Kidney tubule cell (primary cell): ENCODE data around the gene CAMTA1.
A peak's percentile ranks its signal among the peaks of the same experiment; 100 is the strongest.
"Not testable (repeated sequence)": the region's sequence is repeated elsewhere in the genome, so short reads cannot be mapped to it uniquely, and the experiment has no call there.

Source experiments
- DNase-seq: peaks from one replicate; pipeline ENCODE4 v3.0.0-alpha.2; 2018; ENCODE audit warnings: low spot score

Gene CAMTA1

GRCh38 chr1:6907201-6907600 lies 121.9 kb downstream of the CAMTA1 start:
- DNase-seq = no peak

DNA sequence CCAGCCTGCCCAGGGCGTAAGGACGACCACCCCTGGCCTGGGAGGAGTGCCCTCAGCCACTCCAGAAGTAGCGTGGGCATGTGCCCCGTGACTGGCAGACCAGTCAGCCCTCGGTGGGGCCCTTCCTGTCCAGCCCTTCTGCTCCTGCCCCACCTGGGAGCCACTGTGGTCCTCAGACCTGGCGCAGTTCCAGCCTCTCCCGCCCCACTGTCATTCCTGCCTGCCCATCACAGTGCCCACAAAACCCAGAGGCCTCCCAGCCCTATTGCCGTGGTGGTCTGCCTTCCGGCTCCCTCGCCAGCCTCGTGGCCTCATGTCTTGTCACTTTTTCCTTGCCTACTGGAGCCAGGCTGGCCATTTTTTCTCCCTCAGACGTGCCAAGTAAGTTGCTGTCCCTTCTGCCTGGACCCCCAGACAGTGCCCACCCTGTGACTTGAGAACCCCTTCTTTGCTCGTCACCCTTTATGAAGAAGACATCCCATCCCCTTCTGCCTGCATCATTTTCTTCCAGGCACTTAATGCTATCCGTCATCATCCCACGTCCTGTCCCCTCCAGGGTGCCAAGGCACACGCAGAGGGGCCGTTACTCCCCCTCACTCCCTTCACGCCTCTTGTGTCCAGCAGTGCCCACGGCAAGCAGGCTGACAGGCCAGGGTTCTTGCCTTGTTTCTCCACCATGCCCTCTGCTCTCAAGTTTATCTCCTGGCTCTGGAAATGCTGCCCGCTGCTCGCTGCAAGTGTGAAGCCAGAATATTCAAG lies 122.6 kb downstream of the CAMTA1 start:
- no peak for DNase-seq

DNA sequence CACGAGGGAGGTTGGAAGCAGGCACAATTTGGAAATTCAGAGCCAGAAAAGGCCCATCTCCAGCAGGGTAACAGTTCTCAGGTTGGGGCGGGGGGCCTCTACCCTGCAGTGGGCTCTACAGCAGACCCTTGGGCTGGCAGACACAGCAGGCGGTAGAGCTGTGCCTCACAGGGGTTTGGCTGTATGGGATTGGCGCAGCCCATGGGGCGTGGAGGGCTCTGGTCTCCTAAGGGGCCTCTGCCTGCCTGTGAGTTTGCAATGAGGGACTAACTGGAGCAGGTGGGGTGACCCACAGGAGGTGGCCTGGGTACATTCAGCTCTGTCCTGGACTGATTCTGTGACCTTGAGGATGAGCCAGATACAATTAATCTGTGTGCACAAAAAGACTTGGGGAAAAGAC lies 124.1 kb downstream of the CAMTA1 start:
- no peak for DNase-seq

GRCh38 chr1:6909857-6910256 lies 124.6 kb downstream of the CAMTA1 start:
- no peak for DNase-seq

- peak; percentile 39 for DNase-seq
Measured at GRCh38 chr1:6911021-6911941, 126.0 kb downstream of the CAMTA1 start.

- peak; percentile 42 for DNase-seq
Measured at GRCh38 chr1:6911974-6912373, 126.7 kb downstream of the CAMTA1 start.

DNA sequence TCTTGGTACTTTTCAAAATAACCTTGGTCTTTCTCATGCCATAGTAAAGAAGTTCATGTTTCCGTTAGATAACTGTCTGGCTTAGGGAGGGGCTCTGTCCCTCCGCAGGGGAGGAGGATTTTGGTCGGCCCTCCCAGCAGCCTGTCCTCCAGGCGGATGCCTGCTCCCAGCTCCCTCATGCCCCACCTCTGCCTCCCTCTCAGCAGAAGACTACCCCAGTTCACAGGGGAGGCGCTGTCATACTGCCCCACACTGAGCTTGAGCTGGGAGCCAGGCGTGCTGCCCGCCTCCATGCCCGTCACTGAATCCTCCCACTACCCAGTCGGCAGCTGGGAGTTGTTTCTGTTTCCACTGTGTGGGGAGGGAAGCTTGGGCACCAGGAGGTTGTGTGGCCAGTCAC lies 127.3 kb downstream of the CAMTA1 start:
- no peak for DNase-seq

DNA sequence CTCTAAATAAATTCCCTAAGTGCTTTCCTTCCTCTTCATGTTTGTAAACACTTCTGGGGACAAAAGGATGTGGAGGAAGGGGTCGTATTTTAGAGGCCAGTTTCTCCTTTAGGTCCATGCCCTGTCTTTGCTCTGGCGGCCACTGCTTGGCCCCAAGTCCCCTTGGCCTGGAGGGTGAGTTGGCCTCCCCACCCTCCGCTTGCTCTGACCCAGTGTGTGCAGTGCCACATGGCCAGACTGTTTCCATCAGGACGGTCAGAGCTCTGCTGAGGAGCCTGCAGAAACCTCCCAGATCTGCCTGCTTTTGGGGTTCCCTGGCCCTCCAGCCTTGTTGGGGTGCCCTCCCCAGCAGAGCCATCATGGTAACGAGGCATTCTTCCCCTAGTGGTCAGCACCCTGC lies 127.8 kb downstream of the CAMTA1 start:
- no peak for DNase-seq

DNA sequence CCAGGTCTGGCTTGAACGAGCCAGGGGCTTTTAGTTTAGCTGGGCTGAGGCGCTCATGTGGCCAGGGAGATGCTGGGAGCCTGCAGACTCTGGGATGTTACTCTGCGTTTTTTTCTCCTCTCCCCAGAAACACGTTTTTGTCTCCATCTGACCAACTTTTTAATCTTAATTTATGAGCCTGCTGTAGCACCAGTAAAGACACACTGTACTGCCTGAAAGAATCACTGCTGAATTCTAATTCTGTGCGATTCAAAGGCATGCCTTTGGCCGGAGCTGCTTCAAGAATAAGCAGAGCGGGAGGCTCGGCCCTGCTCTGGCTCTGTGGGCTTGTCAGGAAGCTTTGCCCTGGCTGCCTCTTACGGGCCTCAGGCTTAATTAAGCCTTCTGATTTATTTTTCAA lies 129.5 kb downstream of the CAMTA1 start:
- DNase-seq = no peak

DNA sequence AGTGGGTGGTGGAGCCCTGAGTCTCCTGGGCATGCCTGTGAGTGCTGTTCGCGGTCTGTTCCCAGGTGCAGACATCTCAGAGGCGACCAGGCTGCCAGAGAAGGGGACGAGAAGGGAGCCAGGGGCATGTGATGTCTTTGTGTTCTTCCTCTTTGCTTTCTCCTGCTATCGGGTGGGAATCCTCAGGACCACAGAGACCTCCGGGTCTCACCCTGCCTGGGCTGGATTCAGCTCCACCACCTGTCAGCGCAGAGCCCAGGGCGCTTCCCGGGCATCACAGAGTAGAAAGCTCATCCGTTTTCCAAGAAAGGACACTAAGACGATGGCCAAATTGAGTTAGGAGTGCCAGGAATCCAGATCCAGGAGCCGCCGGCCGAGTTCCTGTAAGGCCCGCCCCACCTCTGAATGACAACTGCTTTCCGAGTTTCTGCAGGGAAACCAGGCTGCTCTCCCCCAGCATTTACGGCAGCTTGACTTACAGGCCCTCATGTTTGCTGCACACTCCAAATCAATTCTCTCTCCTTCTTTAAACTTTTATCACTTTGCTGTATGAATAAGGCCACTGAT lies 130.8 kb downstream of the CAMTA1 start:
- no peak for DNase-seq

GRCh38 chr1:6917067-6917466 lies 131.8 kb downstream of the CAMTA1 start:
- DNase-seq = no peak

DNA sequence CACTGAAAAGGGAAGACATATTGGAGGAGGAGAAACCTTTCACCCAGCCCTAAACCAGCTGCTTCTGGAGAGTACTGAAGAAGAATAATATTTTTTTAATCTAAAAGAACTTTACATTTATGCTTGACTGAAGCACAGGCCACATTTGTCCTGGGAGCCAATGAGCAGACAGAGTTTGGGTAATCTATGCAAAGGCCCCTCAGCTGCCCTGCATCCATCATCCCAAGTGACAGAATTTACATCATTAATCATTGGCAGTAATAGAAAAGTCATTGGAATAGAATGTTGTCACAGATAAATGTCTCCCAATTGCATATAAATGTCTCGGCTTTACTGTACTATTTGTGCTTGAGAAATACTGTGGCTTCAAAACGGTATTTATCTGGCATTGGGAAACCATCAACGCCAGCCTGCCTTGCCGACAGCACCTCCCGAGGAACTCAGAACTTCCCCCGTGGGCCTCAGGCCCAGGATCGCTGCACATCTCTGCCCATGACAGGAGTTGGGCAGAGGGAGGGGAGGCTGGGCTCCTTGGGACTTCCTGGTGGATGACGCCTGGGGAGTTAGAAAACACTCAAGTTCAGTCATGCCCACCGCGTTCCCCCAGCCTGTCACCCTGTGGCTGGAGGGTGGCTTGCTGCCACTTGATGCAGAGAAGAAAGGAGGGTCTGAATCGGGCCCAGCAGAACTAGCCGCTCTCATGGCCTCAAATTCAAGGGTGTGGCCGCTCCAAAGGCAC lies 133.1 kb downstream of the CAMTA1 start:
- DNase-seq = no peak

- DNase-seq = no peak
Measured at GRCh38 chr1:6918925-6919511, 133.8 kb downstream of the CAMTA1 start.

DNA sequence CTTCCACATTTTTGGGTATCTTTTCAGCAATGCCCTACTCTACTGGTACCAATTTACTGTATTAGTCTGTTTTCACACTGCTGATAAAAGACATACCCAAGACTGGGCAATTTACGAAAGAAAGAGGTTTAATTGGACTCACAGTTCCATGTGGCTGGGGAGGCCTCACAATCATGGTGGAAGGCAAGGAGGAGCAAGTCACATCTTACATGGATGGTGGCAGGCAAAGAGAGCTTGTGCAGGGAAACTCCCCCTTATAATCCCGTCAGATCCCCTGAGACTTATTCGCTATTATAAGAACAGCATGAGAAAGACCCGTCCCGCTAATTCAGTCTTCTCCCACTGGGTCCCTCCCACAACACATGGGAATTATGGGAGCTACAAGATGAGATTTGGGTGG lies 136.3 kb downstream of the CAMTA1 start:
- DNase-seq = not testable (repeated sequence)

GRCh38 chr1:6922096-6922931 lies 137.1 kb downstream of the CAMTA1 start:
- DNase-seq = peak; percentile 50

DNA sequence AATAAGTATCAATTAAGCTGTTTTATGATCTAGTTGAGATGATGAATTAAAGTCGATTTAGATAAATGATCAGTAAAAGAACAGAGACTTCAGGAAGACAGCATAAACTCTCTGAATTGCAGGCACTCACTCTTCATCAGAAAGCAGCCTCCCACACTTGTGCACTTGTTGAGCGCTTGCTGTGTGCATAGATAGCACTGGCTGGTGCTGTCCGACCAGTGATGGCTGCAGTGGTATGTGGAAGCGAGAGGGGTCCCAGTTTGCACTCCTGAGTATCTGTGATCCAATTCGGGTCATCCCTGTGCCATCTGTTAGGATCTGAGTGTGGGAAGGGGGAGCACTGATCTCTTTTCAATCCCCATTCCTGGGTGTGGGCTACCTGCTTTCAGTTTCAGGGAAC lies 137.8 kb downstream of the CAMTA1 start:
- no peak for DNase-seq

GRCh38 chr1:6923416-6923815 lies 138.2 kb downstream of the CAMTA1 start:
- DNase-seq = no peak

GRCh38 chr1:6923955-6924881 lies 139.0 kb downstream of the CAMTA1 start:
- no peak for DNase-seq

GRCh38 chr1:6924891-6925290 lies 139.6 kb downstream of the CAMTA1 start:
- no peak for DNase-seq

DNA sequence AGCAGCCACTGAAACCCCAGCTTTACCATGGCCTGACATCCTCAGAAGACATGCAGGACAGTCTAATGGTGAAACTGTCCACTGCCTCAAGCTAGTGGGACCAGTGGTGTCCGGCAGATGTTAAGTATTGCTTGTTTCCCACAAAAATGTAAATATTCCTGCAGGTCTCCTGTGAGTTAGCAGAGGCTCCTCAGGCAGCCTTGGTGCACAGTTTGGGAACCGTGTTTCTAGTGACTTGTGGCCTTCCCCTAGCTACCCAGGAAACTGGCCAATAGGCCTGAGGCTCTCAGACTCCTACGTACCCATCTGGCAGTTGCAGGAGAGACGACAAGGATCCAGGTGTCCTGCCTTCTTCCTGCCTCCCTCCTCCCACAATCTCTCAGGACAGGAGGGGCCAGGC lies 142.4 kb downstream of the CAMTA1 start:
- no peak for DNase-seq
